DND-41 (cell line): ENCODE data around the gene DPP6.

Source experiments
- EZH2 ChIP-seq: IDR thresholded peaks from 3 replicates; pipeline ENCODE4 v1.6.1; 2012; ENCODE audit warnings: borderline replicate concordance, low read depth, mild to moderate bottlenecking, moderate library complexity, low read length, inconsistent platforms; ENCODE audit not compliant: severe bottlenecking
- TF ChIP-seq, protein P1 (sequence below): IDR thresholded peaks from 2 replicates; pipeline ENCODE4 v1.5.1; 2012; ENCODE audit warnings: borderline replicate concordance, low read length, moderate library complexity, mild to moderate bottlenecking; ENCODE audit not compliant: poor library complexity, severe bottlenecking; ENCODE audit errors: extremely low read depth

DNA sequence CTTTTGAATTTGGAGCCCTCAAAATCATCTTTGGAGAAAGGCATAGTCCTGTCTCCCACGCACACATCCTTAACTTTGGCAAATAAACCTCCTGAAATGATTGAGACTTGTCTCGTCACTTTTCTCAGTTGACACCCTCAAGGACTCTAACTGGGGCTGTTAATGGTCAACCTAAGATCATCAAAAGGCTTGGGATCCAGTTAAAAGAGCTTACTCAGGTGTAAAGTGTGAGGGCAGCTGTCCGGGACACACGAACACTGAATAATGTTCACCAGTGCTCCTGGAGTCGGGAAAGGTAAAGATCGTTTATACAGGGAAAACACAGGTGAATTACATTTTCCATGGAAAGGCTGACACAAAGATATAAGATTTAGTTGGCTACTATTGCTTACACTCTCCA is 866.1 kb downstream of the DPP6 start:
- TF ChIP-seq, protein P1, sequence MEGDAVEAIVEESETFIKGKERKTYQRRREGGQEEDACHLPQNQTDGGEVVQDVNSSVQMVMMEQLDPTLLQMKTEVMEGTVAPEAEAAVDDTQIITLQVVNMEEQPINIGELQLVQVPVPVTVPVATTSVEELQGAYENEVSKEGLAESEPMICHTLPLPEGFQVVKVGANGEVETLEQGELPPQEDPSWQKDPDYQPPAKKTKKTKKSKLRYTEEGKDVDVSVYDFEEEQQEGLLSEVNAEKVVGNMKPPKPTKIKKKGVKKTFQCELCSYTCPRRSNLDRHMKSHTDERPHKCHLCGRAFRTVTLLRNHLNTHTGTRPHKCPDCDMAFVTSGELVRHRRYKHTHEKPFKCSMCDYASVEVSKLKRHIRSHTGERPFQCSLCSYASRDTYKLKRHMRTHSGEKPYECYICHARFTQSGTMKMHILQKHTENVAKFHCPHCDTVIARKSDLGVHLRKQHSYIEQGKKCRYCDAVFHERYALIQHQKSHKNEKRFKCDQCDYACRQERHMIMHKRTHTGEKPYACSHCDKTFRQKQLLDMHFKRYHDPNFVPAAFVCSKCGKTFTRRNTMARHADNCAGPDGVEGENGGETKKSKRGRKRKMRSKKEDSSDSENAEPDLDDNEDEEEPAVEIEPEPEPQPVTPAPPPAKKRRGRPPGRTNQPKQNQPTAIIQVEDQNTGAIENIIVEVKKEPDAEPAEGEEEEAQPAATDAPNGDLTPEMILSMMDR = no peak
- TF ChIP-seq EZH2 = no peak
